Fibroblast of pulmonary artery (primary cell): Measurements from ENCODE around the gene ATRIP.
"Not testable (repeated sequence)": the region's sequence is repeated elsewhere in the genome, so short reads cannot be mapped to it uniquely, and the experiment has no call there.

Experiments used
- DNase-seq: peaks from one replicate; pipeline ENCODE4 v3.0.0-alpha.2; 2010; ENCODE audit warnings: low read depth
- H3K4me3 ChIP-seq: replicated peaks from 2 replicates; pipeline ENCODE4 v1.5.1; 2011; ENCODE audit warnings: low read depth, mild to moderate bottlenecking, control low read depth, low read length, moderate library complexity
- TF ChIP-seq, protein P1 (sequence below): IDR thresholded peaks from 2 replicates; pipeline ENCODE4 v1.5.1; 2011; ENCODE audit warnings: mild to moderate bottlenecking, control low read depth, low read length, inconsistent platforms; ENCODE audit errors: missing control alignments

ATRIP gene

DNA sequence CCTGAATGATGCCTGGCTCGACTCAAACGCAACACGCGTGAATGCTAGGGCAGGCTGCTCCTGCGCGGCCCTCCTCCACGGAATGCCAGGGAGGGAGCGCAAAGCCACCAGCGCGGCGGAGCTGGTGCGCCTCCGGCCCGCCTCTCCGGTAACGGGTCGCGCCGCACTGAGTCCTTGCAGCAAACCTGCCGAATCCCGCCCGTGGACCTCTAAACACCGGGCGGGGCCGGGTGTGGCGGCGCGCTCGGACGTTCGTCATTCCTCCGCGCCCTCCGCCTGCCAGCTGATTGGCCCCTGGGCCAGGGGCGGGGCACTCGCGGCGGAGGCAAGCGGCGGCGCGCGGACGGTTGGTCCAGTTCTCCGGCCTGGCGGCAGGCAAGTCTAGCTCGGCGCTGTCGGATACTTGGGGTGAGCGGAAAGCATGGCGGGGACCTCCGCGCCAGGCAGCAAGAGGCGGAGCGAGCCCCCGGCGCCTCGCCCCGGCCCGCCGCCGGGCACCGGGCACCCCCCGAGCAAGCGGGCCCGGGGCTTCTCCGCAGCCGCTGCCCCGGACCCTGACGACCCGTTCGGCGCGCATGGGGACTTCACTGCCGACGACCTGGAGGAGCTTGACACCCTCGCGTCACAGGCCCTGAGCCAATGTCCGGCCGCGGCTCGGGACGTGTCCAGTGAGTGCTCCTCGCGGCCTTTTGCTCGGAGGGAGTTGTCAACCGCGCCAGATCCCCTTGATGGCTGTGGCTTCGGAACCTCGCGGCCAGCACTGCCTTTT lies at the start of gene ATRIP:
Gene ATRIP (plus strand): TSS at position 313 of the 769 bp plus-strand sequence. CDS start 109 bp downstream, at position 422.
- TF ChIP-seq, protein P1, sequence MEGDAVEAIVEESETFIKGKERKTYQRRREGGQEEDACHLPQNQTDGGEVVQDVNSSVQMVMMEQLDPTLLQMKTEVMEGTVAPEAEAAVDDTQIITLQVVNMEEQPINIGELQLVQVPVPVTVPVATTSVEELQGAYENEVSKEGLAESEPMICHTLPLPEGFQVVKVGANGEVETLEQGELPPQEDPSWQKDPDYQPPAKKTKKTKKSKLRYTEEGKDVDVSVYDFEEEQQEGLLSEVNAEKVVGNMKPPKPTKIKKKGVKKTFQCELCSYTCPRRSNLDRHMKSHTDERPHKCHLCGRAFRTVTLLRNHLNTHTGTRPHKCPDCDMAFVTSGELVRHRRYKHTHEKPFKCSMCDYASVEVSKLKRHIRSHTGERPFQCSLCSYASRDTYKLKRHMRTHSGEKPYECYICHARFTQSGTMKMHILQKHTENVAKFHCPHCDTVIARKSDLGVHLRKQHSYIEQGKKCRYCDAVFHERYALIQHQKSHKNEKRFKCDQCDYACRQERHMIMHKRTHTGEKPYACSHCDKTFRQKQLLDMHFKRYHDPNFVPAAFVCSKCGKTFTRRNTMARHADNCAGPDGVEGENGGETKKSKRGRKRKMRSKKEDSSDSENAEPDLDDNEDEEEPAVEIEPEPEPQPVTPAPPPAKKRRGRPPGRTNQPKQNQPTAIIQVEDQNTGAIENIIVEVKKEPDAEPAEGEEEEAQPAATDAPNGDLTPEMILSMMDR = no peak
- DNase-seq = peak; percentile 80
- H3K4me3 ChIP-seq = peak within 1 kb of the TSS; percentile 89

DNA sequence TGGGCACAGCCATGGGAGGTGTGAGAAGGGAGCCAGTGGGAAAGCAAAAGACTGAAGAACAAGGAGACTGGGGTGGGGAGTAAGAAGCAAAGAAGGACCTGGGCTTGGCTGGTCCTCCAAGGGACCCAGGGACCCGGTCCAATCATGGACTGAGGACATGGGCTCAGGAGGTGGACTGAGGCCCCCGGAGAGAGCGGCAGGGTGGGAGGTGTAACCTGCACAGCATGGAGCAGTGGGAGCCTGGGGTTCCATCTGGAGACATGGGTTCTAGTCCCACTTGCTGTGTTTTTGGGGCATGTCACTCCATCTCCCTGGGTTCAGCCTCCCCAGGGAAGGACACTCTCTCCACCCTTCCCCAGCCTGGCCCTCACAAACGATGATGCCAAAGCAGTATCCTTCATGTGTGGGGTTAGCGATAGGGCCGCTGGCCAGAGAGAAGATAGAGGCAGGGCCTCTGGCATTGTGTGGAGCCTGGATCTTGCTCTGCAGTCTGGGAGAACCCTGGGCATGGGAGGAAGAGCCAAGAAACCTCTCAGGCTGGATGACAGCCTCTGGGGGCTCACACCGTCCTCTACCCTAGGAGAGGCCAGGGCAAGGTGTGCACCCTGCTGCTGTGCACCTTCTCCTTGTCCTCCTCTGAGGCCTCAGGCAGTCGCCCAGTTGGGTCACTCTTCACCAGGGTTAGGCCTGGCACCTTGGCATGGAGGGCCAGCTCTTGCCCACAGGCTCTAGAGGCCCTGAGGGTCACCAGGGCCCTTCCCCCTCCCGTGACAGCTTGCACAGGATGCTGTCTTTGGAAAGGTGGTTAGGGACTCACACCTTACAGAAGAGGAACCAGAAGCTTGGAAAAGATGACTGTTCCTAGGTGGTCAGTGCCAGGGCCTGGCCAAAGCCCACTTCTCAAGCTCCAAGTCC lies 48.5 kb upstream of the ATRIP start:
- DNase-seq = no peak
- H3K4me3 ChIP-seq = no peak overlapping the region
- TF ChIP-seq, protein P1 = no peak

DNA sequence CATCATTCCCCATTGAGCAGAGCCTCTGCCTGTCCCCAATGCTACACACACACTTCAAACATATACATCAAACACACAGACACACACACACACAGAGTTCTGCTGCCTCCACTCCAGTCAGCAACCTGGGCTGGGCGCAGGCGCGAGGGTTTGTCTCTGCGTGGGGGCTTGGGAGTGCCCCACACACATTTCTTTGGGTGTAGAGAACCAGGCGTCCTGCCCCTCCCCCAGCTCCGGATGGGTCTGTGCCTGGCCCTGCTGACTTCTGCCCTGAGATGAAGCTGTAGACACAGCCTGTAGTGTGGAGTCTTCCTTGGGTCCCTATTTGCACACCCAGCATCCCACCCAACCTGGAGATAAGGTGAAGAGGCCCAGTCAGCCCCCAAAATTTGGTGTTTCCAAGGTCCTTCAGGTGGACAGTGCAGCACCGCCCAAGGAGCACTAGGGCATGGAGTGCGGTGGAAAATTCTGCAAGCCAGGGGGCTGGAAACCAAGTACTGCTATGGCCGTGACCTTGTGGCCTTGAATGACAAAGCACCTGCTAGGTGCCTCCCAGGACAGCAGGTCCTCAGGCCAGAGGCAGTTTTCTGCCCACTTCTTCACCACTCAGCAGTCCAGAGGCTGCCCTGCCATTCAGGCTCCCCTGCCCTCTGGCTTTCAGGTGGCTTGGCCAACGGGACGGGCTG lies 47.7 kb upstream of the ATRIP start:
- TF ChIP-seq, protein P1 = no peak
- H3K4me3 ChIP-seq = no peak overlapping the region
- no peak for DNase-seq

DNA sequence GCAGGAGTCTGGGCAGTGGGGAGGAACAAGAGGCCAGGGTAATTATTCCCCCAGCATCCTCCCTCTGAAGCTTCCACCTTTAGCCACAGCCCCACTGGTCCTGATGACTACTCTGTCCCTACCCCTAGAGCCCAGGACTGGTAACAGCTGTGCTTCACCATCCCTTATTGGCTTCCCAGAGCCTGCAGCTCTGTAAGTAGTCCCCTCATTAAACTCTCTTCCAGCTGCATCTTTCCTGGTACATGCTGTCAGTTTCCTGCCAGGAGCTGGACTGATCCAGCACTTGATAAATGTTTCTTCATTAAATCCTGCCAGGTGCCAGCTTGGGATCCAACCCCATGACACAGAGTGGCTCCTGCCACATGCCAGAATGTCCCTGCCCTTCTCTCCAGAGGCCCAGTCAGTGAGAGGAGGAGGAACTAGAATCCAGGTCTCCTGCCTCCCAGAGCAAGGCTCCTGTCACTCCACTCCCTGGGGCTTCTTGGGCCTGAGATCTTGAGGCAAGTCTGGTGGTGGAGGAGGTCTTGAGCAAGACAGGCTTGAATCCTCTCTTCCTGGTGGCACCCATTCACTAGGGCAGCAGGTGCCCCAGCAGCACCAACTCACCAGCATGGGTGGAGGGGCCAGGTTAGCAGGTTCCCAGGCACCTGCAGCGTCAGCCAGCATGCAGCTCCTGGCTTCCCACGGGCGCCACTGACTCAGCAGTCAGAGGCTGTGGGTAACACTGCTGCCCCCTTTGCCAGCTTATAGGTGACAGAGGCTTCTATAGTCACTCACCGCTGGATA lies 47.0 kb upstream of the ATRIP start:
- TF ChIP-seq, protein P1 = no peak
- no peak overlapping the region for H3K4me3 ChIP-seq
- DNase-seq = no peak

DNA sequence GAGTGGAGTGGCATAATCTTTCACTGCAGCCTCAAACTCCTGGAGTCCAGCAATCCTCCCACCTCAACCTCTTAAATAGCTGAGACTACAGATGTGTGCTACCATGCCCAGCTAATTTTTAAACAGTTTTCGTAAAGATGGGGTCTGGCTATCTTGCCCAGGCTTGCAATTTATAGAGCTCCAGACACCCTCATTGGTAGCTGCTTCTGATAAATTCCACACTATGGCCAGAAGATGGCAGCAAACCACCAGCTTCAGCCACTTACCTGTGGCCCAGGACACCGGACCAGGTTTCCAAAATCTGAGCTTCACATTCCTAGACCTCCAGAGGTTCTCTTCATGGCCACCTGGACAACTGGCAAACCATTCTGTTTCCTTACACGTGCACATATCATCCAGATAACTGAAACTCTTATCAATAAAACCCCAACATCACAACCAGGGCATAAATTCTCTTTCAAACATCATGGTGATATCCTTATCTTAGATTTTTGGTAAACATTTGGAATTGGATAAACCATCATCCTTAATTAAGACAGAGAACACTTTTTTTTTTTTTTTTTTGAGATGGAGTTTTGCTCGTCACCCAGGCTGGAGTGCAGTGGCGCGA lies 45.6 kb upstream of the ATRIP start:
- TF ChIP-seq, protein P1 = peak; percentile 73
- H3K4me3 ChIP-seq = no peak overlapping the region
- peak; percentile 69 for DNase-seq

DNA sequence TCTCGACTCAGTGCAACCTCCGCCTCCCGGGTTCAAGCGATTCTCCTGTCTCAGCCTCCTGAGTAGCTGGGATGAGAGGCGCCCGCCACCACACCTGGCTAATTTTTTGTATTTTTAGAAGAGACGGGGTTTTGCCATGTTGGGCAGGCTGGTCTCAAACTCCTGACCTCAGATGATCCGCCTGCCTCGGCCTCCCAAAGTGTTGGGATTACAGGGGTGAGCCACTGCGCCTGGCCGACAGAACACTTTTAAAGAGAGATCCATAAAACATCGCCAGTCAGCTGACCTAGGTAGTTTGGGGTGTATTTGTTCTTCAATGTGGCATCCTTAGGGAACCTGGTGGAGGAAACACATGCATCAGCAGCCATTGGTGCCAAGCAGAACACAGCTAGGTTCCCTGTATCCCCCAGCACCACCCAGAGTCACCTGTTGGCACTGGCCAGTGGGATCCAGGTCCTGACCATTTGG lies 45.1 kb upstream of the ATRIP start:
- H3K4me3 ChIP-seq, DNase-seq: not testable (repeated sequence)
